ENCODE measurements around the gene MGARP. TPM values are rescaled to one million over a fixed set of nuclear protein-coding genes. Genes with fewer than 3 reads are reported as not detected.

Gene MGARP
- total RNA-seq, 4 donors from 2014 or later = 0.71 to 2.1 (median 1.1) TPM

DNA sequence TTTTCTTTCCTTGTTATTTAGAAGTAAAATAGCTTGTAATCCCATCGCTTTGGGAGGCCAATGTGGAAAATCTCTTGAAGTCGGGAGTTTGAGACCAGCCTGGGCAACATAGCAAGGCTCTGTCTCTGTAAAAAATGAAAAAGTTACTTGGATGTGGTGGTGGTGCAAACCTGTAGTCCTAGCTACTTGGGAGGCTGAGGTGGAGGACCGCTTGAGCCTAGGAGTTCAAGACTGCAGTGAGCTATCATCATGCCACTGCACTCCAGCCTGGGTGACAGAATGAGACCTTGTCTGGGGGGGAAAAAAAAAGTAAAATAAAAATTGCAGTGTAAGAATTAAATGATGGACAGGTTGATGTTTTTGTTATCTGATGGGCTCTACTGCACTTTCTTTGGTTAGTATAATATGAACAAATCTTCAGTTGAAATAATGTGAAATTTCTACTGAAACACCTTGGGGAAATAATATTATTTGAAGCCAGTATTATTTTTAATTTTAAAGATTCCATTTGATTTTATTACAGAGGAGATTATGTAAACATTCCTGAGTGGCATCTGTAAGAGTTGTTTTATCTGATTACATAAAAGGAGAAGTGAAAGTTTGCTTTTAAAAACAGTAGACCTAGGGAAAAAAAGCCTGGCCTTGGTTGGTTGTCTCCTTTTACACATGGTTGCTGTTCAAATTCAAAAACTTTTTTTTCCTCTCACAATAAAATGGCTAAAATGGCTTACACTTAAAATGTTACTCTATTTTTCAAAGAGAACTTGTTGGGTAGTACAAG lies 32.7 kb upstream of the MGARP start:
- WGBS, 2 donors = 82 to 96% methylated on average over 3 of the region's 3 CpGs
- H3K27me3 ChIP-seq = no peaks in the 10 kb centered on the region
- H3K36me3 ChIP-seq = no peaks in the 10 kb centered on the region
- no peaks in the 10 kb centered on the region for H3K9me3 ChIP-seq
- DNase-seq = no peak
- H3K4me1 ChIP-seq = peaks cover 26 to 32% of the 10 kb centered on the region in 2 donors
- TF ChIP-seq POLR2A (IDR thresholded peaks at IDR 0.05) = no peak
- peak overlapping the region in 2 of 3 donors; percentile 27 to 51 for H3K27ac ChIP-seq
- intact Hi-C loops (cut with DNase I) = no loop called here
- no peak overlapping the region for H3K4me3 ChIP-seq (replicated peaks in 1 of 3)

DNA sequence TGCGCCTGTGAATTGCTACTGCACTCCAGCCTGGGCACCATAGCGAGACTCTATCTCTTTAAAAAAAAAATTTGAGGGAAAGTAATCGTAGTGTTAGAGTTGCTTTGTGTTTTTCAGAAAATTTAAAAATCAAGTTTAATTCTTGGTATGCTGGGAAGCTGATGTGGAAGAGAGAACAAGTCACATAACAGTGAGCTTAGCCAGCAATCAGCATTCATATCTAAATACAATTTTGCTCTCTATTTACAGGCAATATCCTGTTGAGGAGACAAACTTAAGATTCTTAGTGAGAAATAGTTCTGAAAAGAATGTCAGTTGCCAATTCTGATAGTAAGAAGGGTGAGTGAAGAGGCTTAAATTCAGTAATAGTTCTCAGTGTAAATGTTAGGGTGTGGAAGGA lies 31.9 kb upstream of the MGARP start:
- H3K27ac ChIP-seq = peak overlapping the region in 2 of 3 donors; percentile 27 to 51
- peaks cover 26 to 32% of the 10 kb centered on the region in 2 donors for H3K4me1 ChIP-seq

DNA sequence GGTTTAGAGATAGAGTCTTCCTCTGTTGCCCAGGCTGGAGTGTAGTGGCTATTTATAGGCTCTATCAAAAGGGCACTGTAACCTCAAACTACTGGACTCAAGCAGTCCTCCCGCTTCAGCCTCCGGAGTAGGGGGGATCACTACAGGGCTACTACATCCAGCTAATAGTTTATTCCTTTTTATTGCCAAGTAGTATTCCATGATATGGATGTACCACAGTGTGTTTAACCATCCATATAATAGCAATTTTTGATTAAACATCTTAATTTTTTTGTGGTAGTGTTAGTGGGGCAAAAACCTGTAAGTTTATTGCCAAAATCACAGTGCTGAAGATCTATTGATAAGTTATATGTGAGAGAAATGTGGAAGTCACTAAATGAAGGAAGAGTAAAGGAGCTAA lies 24.9 kb upstream of the MGARP start:
- H3K36me3 ChIP-seq = peaks cover 0 to 6% of the 10 kb centered on the region in 2 donors
- intact Hi-C loops (cut with DNase I) = no loop called here
- no peak for DNase-seq
- no peaks in the 10 kb centered on the region for H3K9me3 ChIP-seq
- WGBS, 2 donors = 98 to 100% methylated on average over 2 of the region's 2 CpGs
- TF ChIP-seq POLR2A (IDR thresholded peaks at IDR 0.05) = no peak
- H3K27me3 ChIP-seq = no peaks in the 10 kb centered on the region
- H3K4me3 ChIP-seq (replicated peaks in 1 of 3) = no peak overlapping the region
- H3K27ac ChIP-seq = no peak overlapping the region
- peaks cover 17 to 19% of the 10 kb centered on the region in 2 donors for H3K4me1 ChIP-seq

More for the DNA sequence above, 31.9 kb upstream of the MGARP start:
- Histone ChIP-seq H3K36me3 (no peaks in the 10 kb centered on the region), H3K4me3 (replicated peaks in 1 of 3) (no peak overlapping the region), H3K27me3 (no peaks in the 10 kb centered on the region), H3K9me3 (no peaks in the 10 kb centered on the region)
- intact Hi-C loops (cut with DNase I) = no loop called here
- TF ChIP-seq, protein P1, sequence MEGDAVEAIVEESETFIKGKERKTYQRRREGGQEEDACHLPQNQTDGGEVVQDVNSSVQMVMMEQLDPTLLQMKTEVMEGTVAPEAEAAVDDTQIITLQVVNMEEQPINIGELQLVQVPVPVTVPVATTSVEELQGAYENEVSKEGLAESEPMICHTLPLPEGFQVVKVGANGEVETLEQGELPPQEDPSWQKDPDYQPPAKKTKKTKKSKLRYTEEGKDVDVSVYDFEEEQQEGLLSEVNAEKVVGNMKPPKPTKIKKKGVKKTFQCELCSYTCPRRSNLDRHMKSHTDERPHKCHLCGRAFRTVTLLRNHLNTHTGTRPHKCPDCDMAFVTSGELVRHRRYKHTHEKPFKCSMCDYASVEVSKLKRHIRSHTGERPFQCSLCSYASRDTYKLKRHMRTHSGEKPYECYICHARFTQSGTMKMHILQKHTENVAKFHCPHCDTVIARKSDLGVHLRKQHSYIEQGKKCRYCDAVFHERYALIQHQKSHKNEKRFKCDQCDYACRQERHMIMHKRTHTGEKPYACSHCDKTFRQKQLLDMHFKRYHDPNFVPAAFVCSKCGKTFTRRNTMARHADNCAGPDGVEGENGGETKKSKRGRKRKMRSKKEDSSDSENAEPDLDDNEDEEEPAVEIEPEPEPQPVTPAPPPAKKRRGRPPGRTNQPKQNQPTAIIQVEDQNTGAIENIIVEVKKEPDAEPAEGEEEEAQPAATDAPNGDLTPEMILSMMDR (IDR thresholded peaks at IDR 0.05) = no peak
- TF ChIP-seq POLR2A (IDR thresholded peaks at IDR 0.05) = no peak
- DNase-seq = no peak
- 83% methylated on average over 3 of the region's 3 CpGs for WGBS, 2 donors

DNA sequence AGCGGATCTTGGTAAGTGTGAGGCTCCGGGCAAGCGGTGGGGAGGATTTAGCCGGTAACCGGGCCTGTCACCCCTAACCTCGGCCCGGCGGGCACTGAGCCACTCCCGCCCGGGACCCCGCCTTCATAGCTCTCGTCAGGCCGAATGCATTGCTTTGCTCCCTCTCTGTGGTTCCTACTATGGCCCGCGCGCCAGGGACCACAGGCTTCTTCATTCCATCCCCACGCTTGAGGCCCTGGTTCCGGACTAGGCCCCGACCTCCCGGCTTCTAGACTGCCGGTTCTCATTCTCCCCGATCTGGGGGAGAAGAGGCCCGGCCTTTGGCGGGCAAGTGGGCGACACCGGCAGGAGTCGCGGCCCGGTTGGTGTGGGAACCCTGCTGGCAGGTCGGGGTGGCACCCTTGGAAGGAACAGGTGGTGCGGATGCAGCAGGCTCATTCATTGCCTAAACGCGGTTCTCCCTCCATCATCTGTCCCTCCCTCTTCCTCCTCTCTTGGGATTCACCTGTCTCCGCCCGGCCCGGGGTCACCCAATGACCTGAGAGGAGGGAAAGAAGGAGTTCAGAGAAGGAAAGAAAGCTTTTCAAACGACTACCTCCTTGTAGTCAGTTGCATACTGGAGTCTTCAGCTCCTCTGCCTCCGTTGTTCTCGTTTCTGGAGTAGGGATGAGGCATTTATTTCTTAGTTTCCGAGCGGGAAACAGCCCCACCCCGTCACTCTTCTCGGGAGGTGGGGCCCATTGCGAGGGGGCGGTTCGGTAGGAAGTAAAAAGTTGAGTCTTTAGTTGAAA lies 22.0 kb upstream of the MGARP start, which contains the start of gene NDUFC1:
Gene NDUFC1 (minus strand): TSS at position 657 of the 791 bp plus-strand sequence. CDS start 6,679 bp downstream, outside the sequence.
- Histone ChIP-seq H3K36me3 (peaks cover 0 to 6% of the 10 kb centered on the region in 2 donors), H3K27ac (peak within 1 kb of the TSS; percentile 66 to 88 (median 88)), H3K4me1 (peaks cover 20 to 23% of the 10 kb centered on the region in 2 donors), H3K27me3 (no peaks in the 10 kb centered on the region), H3K4me3 (replicated peaks in 1 of 3) (peak within 1 kb of the TSS; percentile 83 to 94 (median 92)), H3K9me3 (no peaks in the 10 kb centered on the region)
- 0% methylated on average over 35 to 37 of the region's 46 CpGs for WGBS, 2 donors
- intact Hi-C loops (cut with DNase I) = no loop called here
- peak; percentile 50 to 54 for DNase-seq
- peak in 1 of 2 donors; percentile 34 for TF ChIP-seq POLR2A (IDR thresholded peaks at IDR 0.05)
- TF ChIP-seq, protein P1 (IDR thresholded peaks at IDR 0.05) = peak in 4 of 6 experiments; percentile 17 to 34 (median 23)

DNA sequence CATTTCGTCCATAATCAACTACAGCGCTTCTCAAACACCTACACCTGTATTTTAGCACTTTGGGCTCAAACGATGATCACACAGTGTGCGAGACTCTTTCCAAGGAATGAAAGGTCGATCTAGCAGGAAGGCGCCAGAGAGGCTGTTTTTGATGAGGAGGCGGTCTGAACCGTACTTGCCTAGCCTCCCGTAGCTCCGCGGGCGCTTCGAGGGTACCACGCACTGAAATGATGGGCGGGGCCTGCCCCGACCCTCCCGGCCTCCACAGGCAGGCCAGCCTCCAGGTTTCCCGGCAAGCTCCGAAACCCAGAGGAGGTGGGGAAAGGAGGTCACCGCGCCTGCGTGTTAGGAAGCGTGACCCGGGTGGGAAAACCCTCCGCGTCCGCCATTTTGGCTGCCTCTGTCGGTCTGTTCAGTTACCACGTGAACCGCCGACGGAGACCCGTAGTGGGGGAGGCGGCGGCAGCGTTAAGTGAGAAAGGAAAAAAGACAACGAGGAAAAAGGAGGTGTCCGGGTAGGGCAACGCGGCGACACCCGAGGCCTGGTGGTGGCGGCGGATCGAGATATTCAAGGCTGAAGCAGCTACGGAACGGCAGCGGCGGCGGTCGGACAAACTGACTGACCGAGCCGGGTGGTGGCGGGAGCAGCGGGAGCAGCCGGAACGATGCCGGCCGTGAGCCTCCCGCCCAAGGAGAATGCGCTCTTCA lies 21.2 kb upstream of the MGARP start, which contains the start of gene NAA15:
Gene NAA15 (plus strand): TSS at position 393 of the 708 bp plus-strand sequence. CDS start 273 bp downstream, at position 666.
- 0 to 1% methylated on average over 53 to 61 of the region's 61 CpGs for WGBS, 2 donors
- intact Hi-C loops (cut with DNase I) = no loop called here
- DNase-seq = peak; percentile 98 to 99
- Histone ChIP-seq H3K27ac (peak within 1 kb of the TSS; percentile 87 to 88 (median 88)), H3K27me3 (no peaks in the 10 kb centered on the region), H3K4me3 (replicated peaks in 1 of 3) (peak within 1 kb of the TSS; percentile 83 to 94 (median 92)), H3K36me3 (peaks cover 0 to 6% of the 10 kb centered on the region in 2 donors), H3K4me1 (peaks cover 20 to 23% of the 10 kb centered on the region in 2 donors), H3K9me3 (no peaks in the 10 kb centered on the region)
- TF ChIP-seq, protein P1 (IDR thresholded peaks at IDR 0.05) = no peak
- TF ChIP-seq POLR2A (IDR thresholded peaks at IDR 0.05) = peak; percentile 67 to 97
